ENCODE measurements around the gene SCARF2.
"Not testable (repeated sequence)": the region's sequence is repeated elsewhere in the genome, so short reads cannot be mapped to it uniquely, and the experiment has no call there.

Gene SCARF2

GRCh38 chr22:20463324-20464095 is 25.9 kb upstream of the SCARF2 start:
- no peak for DNase-seq

- DNase-seq: no peak
Observed at GRCh38 chr22:20459862-20460261, 22.2 kb upstream of the SCARF2 start.

- DNase-seq: no peak
Observed at GRCh38 chr22:20459152-20459542, 21.5 kb upstream of the SCARF2 start.

- DNase-seq: no peak
Observed at GRCh38 chr22:20458530-20459151, 21.0 kb upstream of the SCARF2 start.

GRCh38 chr22:20457506-20458240 is 20.0 kb upstream of the SCARF2 start:
- DNase-seq: no peak

GRCh38 chr22:20456722-20457076 is 19.1 kb upstream of the SCARF2 start:
- DNase-seq: no peak

- peak; percentile 55 to 75 for DNase-seq
Observed at GRCh38 chr22:20456064-20456721, 18.6 kb upstream of the SCARF2 start.

- DNase-seq: no peak
Observed at GRCh38 chr22:20455709-20456063, 18.1 kb upstream of the SCARF2 start.

GRCh38 chr22:20453222-20453621 is 15.6 kb upstream of the SCARF2 start:
- DNase-seq: no peak

- no peak for DNase-seq
Observed at GRCh38 chr22:20451920-20452319, 14.3 kb upstream of the SCARF2 start.

GRCh38 chr22:20451129-20451778 is 13.6 kb upstream of the SCARF2 start:
- not testable (repeated sequence) for DNase-seq

GRCh38 chr22:20450551-20450906 is 12.9 kb upstream of the SCARF2 start:
- no peak for DNase-seq

GRCh38 chr22:20449819-20450550 is 12.4 kb upstream of the SCARF2 start:
- DNase-seq: no peak

GRCh38 chr22:20448630-20449029 is 11.0 kb upstream of the SCARF2 start:
- no peak for DNase-seq

GRCh38 chr22:20446383-20446970 is 8.9 kb upstream of the SCARF2 start:
- no peak for DNase-seq

GRCh38 chr22:20444325-20444724 is 6.7 kb upstream of the SCARF2 start:
- DNase-seq: no peak

- no peak for DNase-seq
Observed at GRCh38 chr22:20442485-20443284, 5.1 kb upstream of the SCARF2 start.

GRCh38 chr22:20441631-20442484 is 4.2 kb upstream of the SCARF2 start:
- no peak for DNase-seq

GRCh38 chr22:20440637-20441591 is 3.3 kb upstream of the SCARF2 start:
- DNase-seq: no peak

All from SHP77 (cell line).